A673 (cell line): Measurements from ENCODE around the gene ROBO3. TPM values are rescaled to one million over a fixed set of nuclear protein-coding genes. Genes with fewer than 3 reads are reported as not detected.
A peak's percentile ranks its signal among the peaks of the same experiment; 100 is the strongest.

Source experiments
- BruUV-seq: library from RNA; stranded (reverse); fragments of 400-500 nt; replicated peaks from 2 replicates; lab custom pipeline; 2021; lab: Mats Ljungman, UMichigan
- CTCF ChIA-PET: fragments of 300-600 bp; sonication (Branson Sonifier 250); formaldehyde crosslinking; loops from one replicate; lab custom pipeline; 2022; ENCODE audit warnings: antibody characterized with exemption; lab: Charles Lee
- POLR2A ChIA-PET: fragments of 300-600 bp; sonication (Branson Sonifier 250); formaldehyde crosslinking; loops from one replicate; lab custom pipeline; 2022; ENCODE audit warnings: antibody characterized with exemption; ENCODE audit not compliant: low non-redundant PET; lab: Charles Lee
- DNase-seq: peaks from one replicate; pipeline ENCODE4 v3.0.0-alpha.2; 2015; ENCODE audit warnings: low spot score
- H3K27ac ChIP-seq: fragments of 200-600 bp; sonication (generic); 2 replicates; pipeline ENCODE4 v1.5.1; 2016; ENCODE audit warnings: mixed run types, low read depth, mild to moderate bottlenecking, mixed read lengths, antibody characterized with exemption, low read length; ENCODE audit not compliant: poor library complexity, severe bottlenecking
- H3K27me3 ChIP-seq: fragments of 200-600 bp; sonication (generic); replicated peaks from 2 replicates; pipeline ENCODE4 v1.6.1; 2017; ENCODE audit warnings: mixed run types, low read depth, mild to moderate bottlenecking, mixed read lengths, antibody characterized with exemption, low read length; ENCODE audit not compliant: insufficient read depth, poor library complexity
- H3K36me3 ChIP-seq: fragments of 200-600 bp; sonication (generic); 2 replicates; pipeline ENCODE4 v1.6.1; 2016; ENCODE audit warnings: mixed run types, mild to moderate bottlenecking, mixed read lengths, antibody characterized with exemption, low read length; ENCODE audit not compliant: insufficient read depth, poor library complexity, severe bottlenecking
- H3K4me1 ChIP-seq: fragments of 200-600 bp; sonication (generic); 2 replicates; pipeline ENCODE4 v1.6.1; 2017; ENCODE audit warnings: mixed run types, mild to moderate bottlenecking, mixed read lengths, antibody characterized with exemption, low read length; ENCODE audit not compliant: insufficient read depth, poor library complexity, severe bottlenecking
- H3K4me3 ChIP-seq: fragments of 200-600 bp; sonication (generic); 2 replicates; pipeline ENCODE4 v1.5.1; 2016; ENCODE audit warnings: low read depth, mixed run types, mild to moderate bottlenecking, mixed read lengths, low read length; ENCODE audit not compliant: poor library complexity, severe bottlenecking
- H3K9me3 ChIP-seq: fragments of 200-600 bp; sonication (generic); 2 replicates; pipeline ENCODE4 v1.6.1; 2016; ENCODE audit warnings: mixed run types, low read depth, mild to moderate bottlenecking, mixed read lengths, antibody characterized with exemption, low read length; ENCODE audit not compliant: poor library complexity, severe bottlenecking
- CTCF ChIP-seq: fragments of 300-800, 200-600 bp; sonication (generic); conservative IDR thresholded peaks from 2 replicates; pipeline ENCODE4 v1.5.1; 2017; ENCODE audit warnings: low read depth, mild to moderate bottlenecking, antibody characterized with exemption, low read length, moderate library complexity, mixed read lengths
- EZH2 ChIP-seq: fragments of 200-600 bp; sonication (generic); IDR thresholded peaks from 2 replicates; pipeline ENCODE4 v1.6.1; 2017; ENCODE audit warnings: borderline replicate concordance, low read depth, mild to moderate bottlenecking, mixed read lengths, antibody characterized with exemption, low read length; ENCODE audit not compliant: poor library complexity, severe bottlenecking
- intact Hi-C: fragments of 100-400 bp; cut with micrococcal nuclease; formaldehyde crosslinking; loops from one replicate; pipeline ENCODE4 v1.10.0; 2022; ENCODE audit not compliant: unreplicated experiment
- total RNA-seq: library from RNA; stranded (reverse); gene quantifications from 2 replicates; pipeline ENCODE4 v1.2.3, GENCODE V29; 2021

ROBO3 gene
- total RNA-seq, 1 experiment from 2014 or later = 2.3 TPM

GRCh38 chr11:124867700-124868099, 2.5 kb downstream of the ROBO3 start:
- Histone ChIP-seq H3K36me3 (no peaks in the 10 kb centered on the region), H3K4me3 (no peak overlapping the region), H3K9me3 (no peaks in the 10 kb centered on the region), H3K27me3 (peaks cover 100% of the 10 kb centered on the region), H3K27ac (no peak overlapping the region), H3K4me1 (peaks cover 8% of the 10 kb centered on the region)
- DNase-seq = peak; percentile 60
- TF ChIP-seq CTCF (peak; percentile 55), EZH2 (no peak)
- intact Hi-C loops = loop anchor here (1.0 to 10.0 kb wide), 3 partner anchors 199 to 463 kb away; no protein-coding TSS in a partner anchor
- POLR2A ChIA-PET = no interaction called here
- BruUV-seq = no TSS peak
- CTCF ChIA-PET = interaction anchor here (0.6 to 1.1 kb wide), 3 partner anchors 9 to 249 kb away, joined by 3 to 5 read pairs (median 3); partner anchors contain the start of gene MSANTD2

- ChIA-PET CTCF (no interaction called here), POLR2A (no interaction called here)
- Histone ChIP-seq H3K4me1 (peaks cover 8% of the 10 kb centered on the region), H3K9me3 (no peaks in the 10 kb centered on the region), H3K36me3 (no peaks in the 10 kb centered on the region), H3K27me3 (peaks cover 96% of the 10 kb centered on the region), H3K27ac (no peak overlapping the region), H3K4me3 (no peak overlapping the region)
- DNase-seq = no peak
- TF ChIP-seq CTCF (no peak), EZH2 (peak; percentile 91)
- intact Hi-C loops = loop anchor here (10.0 kb wide), 1 partner anchor 464 kb away; no protein-coding TSS in a partner anchor
- no TSS peak for BruUV-seq
Measured at GRCh38 chr11:124868331-124869274, 3.4 kb downstream of the ROBO3 start.

GRCh38 chr11:124869331-124869730, 4.1 kb downstream of the ROBO3 start:
- peaks cover 89% of the 10 kb centered on the region for H3K27me3 ChIP-seq
- POLR2A ChIA-PET = no interaction called here
- H3K9me3 ChIP-seq = no peaks in the 10 kb centered on the region
- TF ChIP-seq EZH2 = no peak
- no peak for TF ChIP-seq CTCF
- no peak for DNase-seq
- H3K27ac ChIP-seq = no peak overlapping the region
- BruUV-seq = no TSS peak
- H3K4me3 ChIP-seq = no peak overlapping the region
- no peaks in the 10 kb centered on the region for H3K36me3 ChIP-seq
- CTCF ChIA-PET = no interaction called here
- H3K4me1 ChIP-seq = peaks cover 8% of the 10 kb centered on the region
- intact Hi-C loops = loop anchor here (10.0 kb wide), 1 partner anchor 465 kb away; no protein-coding TSS in a partner anchor
